HFFc6 (cell line): Measurements from ENCODE around the gene TMPRSS3. TPM values are rescaled to one million over a fixed set of nuclear protein-coding genes. Genes with fewer than 3 reads are reported as not detected.

ENCODE experiments used
- DNase-seq: peaks from one replicate; pipeline ENCODE4 v3.0.0-alpha.2; 2018
- H3K27ac Mint-ChIP-seq: 2 replicates; pipeline ENCODE4 v1.8.0; 2020; ENCODE audit warnings: mild to moderate bottlenecking, mixed read lengths
- H3K27me3 Mint-ChIP-seq: 2 replicates; pipeline ENCODE4 v1.8.0; 2021; ENCODE audit warnings: mild to moderate bottlenecking, moderate library complexity, mixed read lengths; ENCODE audit not compliant: insufficient read depth
- H3K36me3 Mint-ChIP-seq: 2 replicates; pipeline ENCODE4 v1.8.0; 2021; ENCODE audit warnings: low read depth, mixed read lengths
- H3K4me1 Mint-ChIP-seq: 2 replicates; pipeline ENCODE4 v1.8.0; 2020; ENCODE audit warnings: low read depth, mixed read lengths
- H3K4me3 Mint-ChIP-seq: 2 replicates; pipeline ENCODE4 v1.8.0; 2020; ENCODE audit warnings: mild to moderate bottlenecking, moderate library complexity, mixed read lengths
- H3K9me3 Mint-ChIP-seq: 2 replicates; pipeline ENCODE4 v1.8.0; 2020; ENCODE audit warnings: mild to moderate bottlenecking, mixed read lengths
- total RNA-seq, 6 experiments: library from RNA; stranded (reverse); fragmentation: NEBNext Ultra II Directional; extraction: Animal tissue kit (Norgen Biotek cat#: 25700); gene quantifications; 2 replicates in 1 of 6; 3 replicates in 5 of 6; pipeline ENCODE4 v1.2.3, GENCODE V29; 2021
- TF ChIP-seq, protein P1 (sequence below): fragments of 200-600 bp; sonication (generic); IDR thresholded peaks from 2 replicates; pipeline ENCODE4 v1.5.0; 2021; ENCODE audit warnings: antibody characterized with exemption, mild to moderate bottlenecking

The TMPRSS3 gene
- total RNA-seq, 6 experiments from 2014 or later = not detected

DNA sequence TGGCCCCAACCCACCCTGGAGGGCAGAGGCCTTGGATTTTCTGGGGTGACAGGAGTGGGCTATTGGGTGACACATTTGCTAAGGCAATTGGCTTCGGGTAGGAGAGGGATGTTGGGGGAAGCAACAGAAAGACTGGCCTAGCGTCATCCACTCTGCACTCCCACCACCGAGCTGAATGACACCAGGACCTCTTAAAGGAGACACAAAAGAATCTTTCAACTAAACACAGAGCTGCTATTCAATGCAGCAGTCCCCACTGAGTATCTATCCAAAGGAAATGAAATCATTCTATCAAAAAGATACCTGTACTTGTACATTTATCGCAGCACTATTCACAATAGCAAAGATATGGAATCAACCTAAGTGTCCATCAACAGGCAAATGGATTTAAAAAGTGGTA is 51.2 kb downstream of the TMPRSS3 start:
- no peak overlapping the region for H3K4me3 Mint-ChIP-seq
- peaks cover 15% of the 10 kb centered on the region; the same call in 1 of the 2 replicates for H3K36me3 Mint-ChIP-seq
- TF ChIP-seq, protein P1, sequence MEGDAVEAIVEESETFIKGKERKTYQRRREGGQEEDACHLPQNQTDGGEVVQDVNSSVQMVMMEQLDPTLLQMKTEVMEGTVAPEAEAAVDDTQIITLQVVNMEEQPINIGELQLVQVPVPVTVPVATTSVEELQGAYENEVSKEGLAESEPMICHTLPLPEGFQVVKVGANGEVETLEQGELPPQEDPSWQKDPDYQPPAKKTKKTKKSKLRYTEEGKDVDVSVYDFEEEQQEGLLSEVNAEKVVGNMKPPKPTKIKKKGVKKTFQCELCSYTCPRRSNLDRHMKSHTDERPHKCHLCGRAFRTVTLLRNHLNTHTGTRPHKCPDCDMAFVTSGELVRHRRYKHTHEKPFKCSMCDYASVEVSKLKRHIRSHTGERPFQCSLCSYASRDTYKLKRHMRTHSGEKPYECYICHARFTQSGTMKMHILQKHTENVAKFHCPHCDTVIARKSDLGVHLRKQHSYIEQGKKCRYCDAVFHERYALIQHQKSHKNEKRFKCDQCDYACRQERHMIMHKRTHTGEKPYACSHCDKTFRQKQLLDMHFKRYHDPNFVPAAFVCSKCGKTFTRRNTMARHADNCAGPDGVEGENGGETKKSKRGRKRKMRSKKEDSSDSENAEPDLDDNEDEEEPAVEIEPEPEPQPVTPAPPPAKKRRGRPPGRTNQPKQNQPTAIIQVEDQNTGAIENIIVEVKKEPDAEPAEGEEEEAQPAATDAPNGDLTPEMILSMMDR = no peak
- H3K27ac Mint-ChIP-seq = no peak overlapping the region
- no peaks in the 10 kb centered on the region for H3K4me1 Mint-ChIP-seq
- H3K9me3 Mint-ChIP-seq = peaks cover 57% of the 10 kb centered on the region
- DNase-seq = no peak
- no peaks in the 10 kb centered on the region for H3K27me3 Mint-ChIP-seq

DNA sequence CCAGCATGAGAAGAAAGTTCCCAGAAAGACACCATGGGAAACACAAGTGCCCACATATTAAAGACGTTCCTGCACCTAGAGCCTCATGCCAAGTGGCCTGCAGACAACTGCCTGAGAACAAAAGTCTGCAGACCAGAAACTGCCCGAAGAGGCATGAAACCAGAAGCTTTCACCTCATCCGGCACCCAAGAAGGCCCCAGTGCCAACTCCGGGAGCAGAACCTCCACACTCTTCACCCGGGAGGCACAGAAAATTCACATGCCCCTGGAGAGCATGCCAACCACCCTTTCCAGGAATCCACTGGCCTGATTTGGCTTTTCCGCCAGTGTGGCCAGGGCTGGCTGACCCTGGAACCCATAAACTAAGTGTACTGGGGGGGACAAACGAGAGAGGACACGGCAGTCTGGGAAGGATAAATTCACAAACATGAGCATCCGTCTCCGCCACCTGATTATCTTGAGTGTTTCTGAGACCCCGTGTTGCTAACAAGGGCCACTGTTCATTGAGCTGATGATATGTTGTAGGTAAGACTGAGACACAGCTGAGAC is 51.8 kb downstream of the TMPRSS3 start:
- H3K9me3 Mint-ChIP-seq = peaks cover 62% of the 10 kb centered on the region
- no peak overlapping the region for H3K27ac Mint-ChIP-seq
- no peaks in the 10 kb centered on the region; the same call in 1 of the 2 replicates for H3K27me3 Mint-ChIP-seq
- no peak for DNase-seq
- no peak overlapping the region for H3K4me3 Mint-ChIP-seq
- TF ChIP-seq, protein P1 = no peak
- no peaks in the 10 kb centered on the region for H3K4me1 Mint-ChIP-seq
- peaks cover 15% of the 10 kb centered on the region; the same call in 1 of the 2 replicates for H3K36me3 Mint-ChIP-seq

DNA sequence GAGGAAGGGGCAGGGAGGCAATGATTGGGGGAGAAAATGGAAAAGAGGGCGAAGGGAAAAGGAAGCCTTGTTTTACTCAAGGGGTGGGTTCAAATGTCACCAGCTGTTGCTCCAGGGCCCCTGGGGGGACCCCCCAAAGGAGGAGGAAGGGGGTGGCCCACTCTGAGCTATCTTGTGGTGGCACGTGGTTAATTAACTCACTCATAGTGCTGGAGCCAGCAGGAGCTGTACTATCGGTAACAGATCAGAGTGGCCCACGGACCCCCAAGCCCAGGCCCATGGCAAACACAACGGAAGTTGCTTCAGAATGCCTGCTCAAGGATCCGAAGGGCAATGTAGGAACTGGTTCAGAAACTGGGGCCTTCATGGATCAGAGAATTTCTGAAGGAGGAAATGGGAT is 52.3 kb downstream of the TMPRSS3 start:
- H3K27me3 Mint-ChIP-seq = no peaks in the 10 kb centered on the region; the same call in 1 of the 2 replicates
- TF ChIP-seq, protein P1 = no peak
- H3K9me3 Mint-ChIP-seq = peaks cover 67% of the 10 kb centered on the region
- no peak for DNase-seq
- no peak overlapping the region for H3K27ac Mint-ChIP-seq
- H3K4me3 Mint-ChIP-seq = no peak overlapping the region
- peaks cover 15% of the 10 kb centered on the region; the same call in 1 of the 2 replicates for H3K36me3 Mint-ChIP-seq
- H3K4me1 Mint-ChIP-seq = no peaks in the 10 kb centered on the region

DNA sequence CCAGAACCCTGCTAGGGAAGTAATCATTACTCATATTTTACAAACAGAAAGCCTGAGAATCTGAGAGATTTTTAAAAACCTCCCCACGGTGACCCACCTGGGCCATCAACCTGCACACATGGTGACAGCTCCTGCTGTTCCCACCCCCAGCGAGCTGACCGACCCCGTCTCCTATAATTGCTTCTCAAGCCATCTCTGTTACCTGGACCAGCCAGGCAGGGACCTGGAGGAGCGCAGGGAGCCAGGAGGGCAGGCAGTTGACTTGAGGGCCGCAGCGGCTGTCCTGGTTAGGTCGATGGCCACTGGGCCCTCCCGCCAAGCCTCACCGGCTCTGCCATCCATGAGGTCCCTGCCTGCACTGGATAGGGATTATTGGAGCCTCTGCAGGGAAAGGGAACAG is 52.8 kb downstream of the TMPRSS3 start:
- H3K4me1 Mint-ChIP-seq = no peaks in the 10 kb centered on the region
- no peak overlapping the region for H3K4me3 Mint-ChIP-seq
- no peak for DNase-seq
- H3K27me3 Mint-ChIP-seq = no peaks in the 10 kb centered on the region; the same call in 1 of the 2 replicates
- H3K9me3 Mint-ChIP-seq = peaks cover 65% of the 10 kb centered on the region
- TF ChIP-seq, protein P1 = no peak
- H3K36me3 Mint-ChIP-seq = peaks cover 13% of the 10 kb centered on the region; the same call in 1 of the 2 replicates
- H3K27ac Mint-ChIP-seq = no peak overlapping the region

DNA sequence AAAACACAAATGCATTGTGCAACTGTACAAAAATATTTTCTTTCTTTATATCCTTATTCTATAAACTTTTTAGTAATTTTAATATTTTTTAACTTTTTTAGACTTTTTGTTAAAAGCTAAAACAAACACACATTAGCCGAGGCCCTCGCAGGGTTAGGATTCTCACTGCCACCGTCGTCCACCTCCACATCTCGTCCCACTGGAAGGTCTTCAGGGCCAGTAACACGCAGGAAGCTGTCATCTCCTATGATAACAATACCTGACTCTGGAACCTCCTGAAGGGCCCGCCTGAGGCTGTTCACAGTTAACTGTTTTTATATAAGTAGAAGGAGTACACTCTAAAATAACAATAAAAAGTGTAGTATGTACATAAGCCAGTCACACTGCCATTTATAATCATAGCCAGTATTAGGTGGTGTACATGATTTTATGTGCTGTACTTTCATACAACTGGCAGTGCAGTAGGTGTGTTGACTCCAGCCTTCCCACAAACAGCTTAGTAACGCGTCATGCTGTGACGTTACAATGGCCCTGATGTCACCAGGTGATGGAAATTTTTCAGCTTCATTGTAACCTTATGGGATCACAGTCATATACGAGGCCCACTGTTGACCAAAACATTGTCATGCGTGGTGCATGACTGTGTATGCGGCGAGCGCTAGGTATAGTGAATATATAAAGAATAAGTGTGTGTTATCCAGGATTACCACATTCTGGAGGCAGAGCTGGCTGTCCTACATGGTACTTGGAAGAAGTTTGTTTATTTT is 53.9 kb downstream of the TMPRSS3 start:
- peaks cover 11% of the 10 kb centered on the region; the same call in 1 of the 2 replicates for H3K36me3 Mint-ChIP-seq
- peaks cover 67% of the 10 kb centered on the region for H3K9me3 Mint-ChIP-seq
- H3K4me1 Mint-ChIP-seq = no peaks in the 10 kb centered on the region

More for the DNA sequence above, 53.9 kb downstream of the TMPRSS3 start:
- Mint-ChIP-seq H3K27me3 (no peaks in the 10 kb centered on the region; the same call in 1 of the 2 replicates), H3K27ac (no peak overlapping the region), H3K4me3 (no peak overlapping the region)
- DNase-seq = no peak
- TF ChIP-seq, protein P1 = no peak
